IPS DF 4.7 (cell line): ENCODE data around the gene ZGLP1.
"Not testable (repeated sequence)": the region's sequence is repeated elsewhere in the genome, so short reads cannot be mapped to it uniquely, and the experiment has no call there.

ENCODE experiments used
- DNase-seq: peaks from one replicate; pipeline ENCODE4 v3.0.0-alpha.2; 2013; ENCODE audit warnings: low spot score; ENCODE audit errors: extremely low read depth

ZGLP1 gene

GRCh38 chr19:10309423-10309822 lies at the start of gene ZGLP1:
TSS of gene ZGLP1 (minus strand) at chr19:10309815.
- no peak for DNase-seq

GRCh38 chr19:10356431-10356830 lies 46.8 kb upstream of the ZGLP1 start:
- no peak for DNase-seq

DNA sequence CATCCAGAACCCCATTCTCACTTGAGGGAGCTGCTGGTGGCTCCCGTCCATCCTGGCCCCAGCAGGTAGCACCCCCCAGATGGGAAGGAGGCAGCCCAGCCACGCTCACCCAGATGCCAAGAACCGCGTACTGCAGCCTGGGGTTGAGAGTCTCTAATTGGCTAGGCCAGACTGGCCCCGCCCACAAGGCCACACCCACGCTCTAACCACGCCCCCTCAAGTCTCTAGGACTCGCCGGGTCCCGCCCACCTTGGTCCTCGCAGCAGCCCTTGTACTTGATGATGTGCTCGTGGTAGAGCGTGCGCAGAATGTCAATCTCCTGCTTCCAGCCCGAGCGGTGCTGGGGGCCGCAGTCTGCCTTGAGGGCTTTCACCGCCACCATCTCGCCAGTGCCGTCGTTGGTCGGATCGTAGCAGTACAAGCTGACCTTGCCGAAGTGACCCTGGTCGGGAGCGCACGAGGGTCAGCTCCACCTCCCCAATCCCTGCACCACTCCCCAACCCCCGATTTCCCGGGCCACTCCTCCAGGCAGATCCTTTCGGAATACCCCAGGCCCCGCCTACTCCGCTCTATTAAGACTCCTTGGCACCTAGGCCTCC lies 44.3 kb upstream of the ZGLP1 start:
- no peak for DNase-seq

DNA sequence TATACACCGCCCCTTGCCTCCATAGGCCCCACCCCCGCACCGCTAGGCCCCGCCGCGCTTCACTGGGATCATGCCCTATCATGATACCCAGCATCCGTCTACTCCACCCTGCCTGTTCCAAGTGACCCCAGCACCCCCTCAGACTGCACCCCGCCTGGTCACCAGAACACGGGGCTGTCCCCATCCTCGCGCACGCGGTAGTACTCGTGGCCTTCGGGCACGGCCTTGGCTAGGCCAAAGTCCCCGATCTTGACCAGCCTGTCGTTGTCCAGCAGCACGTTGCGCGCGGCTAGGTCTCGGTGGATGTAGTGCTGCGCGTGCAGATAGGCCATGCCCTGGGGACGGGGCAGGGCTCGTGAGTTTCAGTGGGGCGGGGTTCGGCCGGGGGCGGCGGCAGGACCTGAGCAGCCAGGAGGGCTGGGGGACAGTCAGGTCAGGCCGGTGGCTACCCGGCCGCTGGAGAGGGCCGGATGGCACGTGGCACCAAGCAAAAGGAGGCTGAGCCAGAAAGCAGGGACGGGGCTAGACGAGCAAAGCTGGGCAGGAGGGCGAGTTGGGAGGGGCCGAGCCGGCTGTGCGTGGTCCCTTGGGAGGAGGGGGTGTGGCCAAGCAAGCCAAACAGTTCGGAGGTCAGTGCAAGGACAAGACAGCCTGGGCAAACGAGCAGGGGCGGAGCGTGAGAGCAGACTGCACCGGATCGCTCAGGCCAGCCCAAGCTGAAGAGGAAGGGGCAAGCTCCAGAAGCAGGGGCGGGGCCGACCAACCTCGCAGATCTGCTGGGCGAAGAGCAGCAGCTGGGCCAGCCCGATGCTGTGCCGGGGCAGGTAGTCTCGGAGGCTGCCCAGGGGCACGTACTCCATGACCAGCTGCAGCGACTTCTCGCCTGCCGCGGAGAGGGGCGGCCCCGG lies 43.4 kb upstream of the ZGLP1 start:
- DNase-seq, result no peak

DNA sequence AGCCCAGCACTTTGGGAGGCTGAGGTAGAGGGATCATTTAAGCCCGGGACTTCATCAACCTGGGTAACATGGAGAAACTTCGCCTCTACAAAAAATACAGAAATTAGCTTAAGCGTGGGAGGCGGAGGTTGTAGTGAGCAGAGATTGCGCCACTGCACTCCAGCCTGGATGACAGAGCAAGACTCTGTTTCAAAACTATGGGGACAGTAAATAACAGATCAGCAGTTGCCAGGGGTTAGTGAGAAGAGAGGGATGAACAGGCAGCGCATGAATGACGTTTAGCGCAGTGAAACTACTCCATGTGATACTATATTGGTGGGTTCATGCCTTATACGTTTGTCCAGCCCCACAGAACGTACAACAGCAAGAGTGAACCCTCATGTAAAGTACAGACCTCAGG lies 36.9 kb upstream of the ZGLP1 start:
- no peak for DNase-seq

- DNase-seq, result no peak
Measured at GRCh38 chr19:10344780-10345179, 35.2 kb upstream of the ZGLP1 start.

DNA sequence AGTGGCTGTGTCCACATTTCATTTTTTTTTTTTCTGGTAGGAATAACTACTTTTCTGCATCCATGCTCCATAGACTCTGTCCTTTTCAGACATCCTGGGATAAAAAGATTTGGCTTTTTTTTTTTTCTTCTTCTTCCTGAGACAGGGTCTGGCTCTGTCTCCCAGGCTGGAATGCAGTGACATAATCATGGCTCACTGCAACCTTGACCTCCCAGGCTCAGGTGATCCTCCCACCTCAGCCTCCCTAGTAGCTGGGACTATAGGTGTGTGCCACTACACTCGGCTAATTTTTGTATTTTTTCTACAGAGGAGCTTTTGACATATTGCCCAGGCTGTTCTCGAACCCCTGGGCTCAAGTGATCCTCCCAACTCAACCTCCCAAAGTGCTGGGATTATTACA lies 33.9 kb upstream of the ZGLP1 start:
- DNase-seq, result no peak

- DNase-seq, result no peak
Measured at GRCh38 chr19:10339977-10340376, 30.4 kb upstream of the ZGLP1 start.

GRCh38 chr19:10339380-10339960 lies 29.9 kb upstream of the ZGLP1 start, which contains the start of gene ICAM3:
TSS of gene ICAM3 (minus strand) at chr19:10339624. CDS start at chr19:10339614, 10 bp downstream.
- no peak for DNase-seq

DNA sequence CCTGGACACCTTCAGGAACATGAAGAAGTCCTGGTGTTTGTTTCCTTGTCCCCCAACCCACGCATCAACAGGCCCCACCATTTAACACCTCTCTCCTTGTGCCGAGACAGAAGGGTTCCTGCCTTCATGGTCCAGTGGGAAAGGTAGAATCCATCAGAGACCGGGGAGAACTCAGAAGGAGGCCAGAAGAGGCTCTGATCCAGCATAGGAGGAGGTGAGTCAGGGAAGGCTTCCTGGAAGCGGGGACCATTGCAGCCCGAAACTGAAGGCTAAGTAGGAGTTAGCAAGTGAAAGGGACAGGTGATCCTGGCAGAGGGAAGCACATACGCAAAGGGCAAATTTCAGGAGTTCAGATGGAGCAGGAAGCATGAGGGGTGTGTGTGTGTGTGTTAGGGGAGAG lies 29.3 kb upstream of the ZGLP1 start:
- DNase-seq, result no peak

GRCh38 chr19:10336725-10337124 lies 27.1 kb upstream of the ZGLP1 start:
- not testable (repeated sequence) for DNase-seq

GRCh38 chr19:10335352-10335985 lies 25.9 kb upstream of the ZGLP1 start:
- no peak for DNase-seq

DNA sequence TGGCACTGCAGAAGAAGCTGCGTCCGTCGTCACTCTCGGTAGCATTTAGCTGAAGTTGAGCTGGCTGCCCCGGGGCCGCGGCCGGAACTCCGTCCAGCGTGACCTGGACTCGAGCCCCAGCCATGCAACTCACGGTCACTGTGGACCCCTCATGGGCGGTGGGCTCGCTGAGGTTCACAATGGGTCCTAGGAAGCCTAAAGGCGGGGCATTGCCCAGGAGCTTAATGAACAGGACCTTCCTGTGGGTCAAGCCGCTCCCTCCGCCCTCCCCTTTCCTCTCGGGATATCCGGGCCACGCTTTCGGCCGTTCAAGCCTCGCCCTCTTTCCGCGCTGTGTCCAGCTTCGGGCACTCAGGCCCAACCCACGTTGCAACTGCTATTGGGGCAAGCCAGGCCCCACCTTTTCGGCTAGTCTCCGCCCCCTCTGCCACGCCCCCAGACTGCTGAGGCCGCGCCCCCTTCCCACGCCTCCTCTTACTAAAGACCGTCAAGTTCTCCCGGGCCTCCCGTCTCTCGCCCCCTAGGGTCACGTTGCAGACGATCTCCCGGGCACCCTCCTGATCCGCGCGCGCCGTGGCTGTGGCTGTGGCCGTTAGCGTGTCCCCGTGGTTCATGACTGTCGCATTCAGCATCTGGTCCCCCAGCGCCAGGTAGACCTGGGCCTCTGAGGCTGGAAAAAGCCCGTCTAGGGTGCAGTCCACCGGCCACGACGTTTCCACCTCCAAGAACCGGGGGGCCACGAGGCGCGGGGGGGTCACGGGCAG lies 25.2 kb upstream of the ZGLP1 start:
- no peak for DNase-seq

GRCh38 chr19:10333758-10334587 lies 24.4 kb upstream of the ZGLP1 start:
- DNase-seq, result no peak

DNA sequence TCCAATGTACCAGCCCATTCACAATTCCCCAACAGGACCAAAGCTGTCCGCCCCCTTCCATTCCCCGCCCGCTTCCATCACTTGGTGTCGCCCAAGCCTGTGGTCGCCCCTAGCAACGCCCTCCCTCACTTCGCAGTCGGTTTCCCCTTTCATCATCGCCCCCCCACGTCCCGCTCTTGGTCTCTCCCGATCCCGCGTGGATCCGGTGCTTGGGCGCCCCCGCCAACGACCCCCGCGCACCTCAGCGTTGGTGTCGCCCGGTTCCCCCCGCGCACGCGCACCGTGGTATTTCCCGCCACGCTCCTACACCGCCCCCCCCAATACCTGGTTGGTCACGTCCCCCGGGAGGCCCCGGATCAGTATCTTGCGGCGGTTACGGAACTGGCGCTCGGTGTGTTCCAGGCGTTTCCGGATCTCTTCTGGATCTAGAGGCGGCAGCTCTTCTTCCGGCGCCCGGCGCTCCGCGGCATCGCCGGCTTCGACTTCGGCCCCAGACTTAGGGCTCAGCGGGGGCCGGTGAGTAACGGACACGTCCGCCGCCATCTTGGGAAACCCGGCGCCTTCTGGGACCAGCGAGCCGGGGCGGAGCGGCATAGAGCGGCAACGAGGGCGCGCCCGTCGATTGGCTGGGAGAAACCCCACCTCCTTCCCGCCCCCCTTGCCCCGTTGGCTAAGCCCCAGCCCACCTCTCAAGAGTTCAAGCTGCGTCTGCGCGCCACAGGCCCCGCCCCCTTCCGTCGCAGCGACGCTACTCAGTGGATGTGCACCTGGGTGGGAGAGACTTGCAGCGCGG lies 23.5 kb upstream of the ZGLP1 start, which contains the start of gene RAVER1:
Gene RAVER1 (minus strand): TSS at position 565 of the 793 bp plus-strand sequence. CDS start 22 bp downstream, at position 543.
- no peak for DNase-seq

DNA sequence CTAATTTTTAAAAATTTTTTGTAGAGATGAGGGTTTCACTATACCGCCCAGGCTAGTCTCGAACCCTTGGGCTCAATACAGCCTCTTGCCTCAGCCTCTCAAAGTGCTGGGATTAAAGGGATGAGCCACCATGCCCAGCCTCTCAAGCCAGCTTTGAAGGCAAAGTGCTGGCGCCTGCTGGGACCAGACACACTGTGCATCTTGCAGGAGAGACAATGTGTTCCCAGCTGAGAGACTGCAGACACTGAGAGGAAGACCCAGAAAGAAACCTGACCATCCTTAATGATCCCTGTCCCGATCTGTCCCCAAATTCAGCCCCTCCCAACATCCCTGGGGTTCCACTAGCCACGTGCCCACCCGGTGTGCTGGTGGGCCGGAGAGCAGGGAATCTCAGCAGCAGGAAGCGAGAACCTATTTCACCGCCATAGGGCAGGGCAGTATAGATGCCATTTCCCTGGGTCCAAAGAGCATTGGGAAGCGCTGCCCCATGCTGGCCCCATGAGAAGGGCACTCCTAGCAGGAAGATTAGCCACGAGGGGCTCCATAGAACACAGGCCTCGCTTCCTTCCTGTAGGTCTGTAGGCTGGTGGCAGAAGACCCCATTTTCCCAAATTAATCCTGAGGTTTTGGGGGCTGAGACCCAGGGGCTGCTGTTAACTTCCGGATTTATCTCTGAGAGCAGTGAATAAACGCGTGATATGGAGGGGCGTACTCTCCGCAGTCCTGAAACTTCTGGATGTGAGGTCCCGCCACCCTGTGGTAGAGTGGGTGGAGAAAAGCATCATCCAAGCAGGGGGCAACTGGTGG lies 22.7 kb upstream of the ZGLP1 start:
- DNase-seq, result no peak

DNA sequence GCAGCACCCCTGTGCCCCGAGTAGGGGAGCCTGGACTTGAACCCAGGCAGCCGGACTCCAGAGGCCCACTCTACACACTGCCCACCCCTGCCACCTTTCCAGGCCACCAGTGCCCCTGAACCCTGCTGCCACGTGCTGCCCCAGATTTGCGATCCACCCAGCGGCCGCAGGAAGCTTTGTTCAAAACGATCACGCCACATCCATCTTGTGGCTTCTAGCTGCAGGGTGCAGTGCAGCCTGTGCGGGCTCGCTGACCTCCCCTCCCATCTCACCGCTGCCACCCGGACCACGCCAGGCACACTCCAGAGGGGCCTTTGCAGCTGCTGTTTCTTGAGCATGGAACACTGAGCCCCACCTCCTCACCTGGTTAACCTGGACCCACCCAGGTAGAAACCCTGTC lies 19.9 kb upstream of the ZGLP1 start:
- DNase-seq, result no peak
